ENCODE data around the gene MEIOB. TPM values are rescaled to one million over a fixed set of nuclear protein-coding genes. Genes with fewer than 3 reads are reported as not detected.

MEIOB gene
- total and polyA plus RNA-seq, 10 donors: not detected

DNA sequence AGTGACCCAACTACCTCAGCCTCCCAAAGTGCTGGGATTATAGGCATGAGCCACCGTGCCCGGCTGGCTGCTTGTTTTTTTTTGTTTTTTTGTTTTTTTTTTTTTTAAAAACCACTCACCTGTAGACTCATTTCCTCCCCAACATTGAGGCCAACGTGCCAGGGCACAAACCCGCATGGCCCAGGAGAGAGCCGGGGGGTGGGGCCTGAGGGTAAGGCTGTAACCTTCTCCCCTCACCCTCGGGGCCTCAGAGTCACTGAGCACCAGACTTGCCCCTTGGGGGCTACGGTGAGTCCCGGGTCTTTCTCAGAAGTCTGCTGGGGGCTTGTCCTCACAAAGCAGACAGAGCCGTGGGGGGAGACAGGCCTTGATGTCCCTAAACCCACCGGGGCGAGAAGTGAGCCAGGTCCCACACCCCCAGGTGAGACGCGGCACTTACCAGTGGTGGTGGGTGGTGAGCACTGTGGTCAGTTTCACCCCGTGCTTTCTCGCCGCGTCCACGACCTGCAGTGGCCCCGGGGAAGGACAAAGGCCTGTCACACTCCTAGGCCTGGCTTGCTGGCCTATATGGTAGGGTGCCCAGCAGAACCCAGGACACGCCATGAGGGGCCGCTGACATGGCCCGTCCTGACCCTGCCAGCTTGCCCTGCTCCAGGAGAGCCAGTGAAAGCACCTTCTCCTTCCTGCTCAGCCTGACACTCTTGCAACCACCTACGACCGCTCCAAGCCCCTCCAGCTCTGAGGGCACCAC is 49.9 kb downstream of the MEIOB start:
- Histone ChIP-seq H3K36me3 (peaks cover 0 to 61% (median 52%) of the 10 kb centered on the region in 6 donors), H3K27ac (no peak overlapping the region), H3K4me1 (peaks cover 11 to 40% (median 25%) of the 10 kb centered on the region in 6 donors), H3K9me3 (no peaks in the 10 kb centered on the region), H3K4me3 (no peak overlapping the region), H3K27me3 (replicated peaks in 1 of 7) (no peaks in the 10 kb centered on the region)
- TF ChIP-seq POLR2A (IDR thresholded peaks at IDR 0.05) (no peak), POLR2AphosphoS5 (IDR thresholded peaks at IDR 0.05) (no peak)
- TF ChIP-seq, protein P1, sequence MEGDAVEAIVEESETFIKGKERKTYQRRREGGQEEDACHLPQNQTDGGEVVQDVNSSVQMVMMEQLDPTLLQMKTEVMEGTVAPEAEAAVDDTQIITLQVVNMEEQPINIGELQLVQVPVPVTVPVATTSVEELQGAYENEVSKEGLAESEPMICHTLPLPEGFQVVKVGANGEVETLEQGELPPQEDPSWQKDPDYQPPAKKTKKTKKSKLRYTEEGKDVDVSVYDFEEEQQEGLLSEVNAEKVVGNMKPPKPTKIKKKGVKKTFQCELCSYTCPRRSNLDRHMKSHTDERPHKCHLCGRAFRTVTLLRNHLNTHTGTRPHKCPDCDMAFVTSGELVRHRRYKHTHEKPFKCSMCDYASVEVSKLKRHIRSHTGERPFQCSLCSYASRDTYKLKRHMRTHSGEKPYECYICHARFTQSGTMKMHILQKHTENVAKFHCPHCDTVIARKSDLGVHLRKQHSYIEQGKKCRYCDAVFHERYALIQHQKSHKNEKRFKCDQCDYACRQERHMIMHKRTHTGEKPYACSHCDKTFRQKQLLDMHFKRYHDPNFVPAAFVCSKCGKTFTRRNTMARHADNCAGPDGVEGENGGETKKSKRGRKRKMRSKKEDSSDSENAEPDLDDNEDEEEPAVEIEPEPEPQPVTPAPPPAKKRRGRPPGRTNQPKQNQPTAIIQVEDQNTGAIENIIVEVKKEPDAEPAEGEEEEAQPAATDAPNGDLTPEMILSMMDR (IDR thresholded peaks at IDR 0.05 in 8 of 11, conservative IDR thresholded peaks at IDR 0.05 in 3 of 11): no peak
- DNase-seq: peak; percentile 57
- intact Hi-C loops (cut with DNase I; ENCODE audit: low total_unique reads): no loop called here
- WGBS, 5 donors: 86 to 93% (median 91%) methylated on average over 20 to 24 of the region's 24 CpGs

DNA sequence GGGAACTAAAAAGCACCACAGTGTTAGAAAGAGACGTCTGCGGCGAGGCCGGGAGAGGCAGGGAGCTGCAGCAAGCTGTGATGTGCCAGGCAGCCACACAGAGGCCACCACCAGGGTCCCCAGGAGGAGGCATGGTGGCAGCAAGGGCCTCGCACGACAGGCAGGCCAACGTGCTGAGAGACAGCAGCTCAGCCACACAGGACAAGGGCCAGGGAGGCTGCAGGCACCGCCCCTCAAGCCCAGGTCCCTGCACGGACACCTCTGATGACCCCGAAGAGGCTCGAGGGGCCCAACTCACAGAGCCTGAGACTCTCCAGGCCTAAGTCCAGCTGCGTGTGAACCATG is 51.0 kb downstream of the MEIOB start:
- 92 to 97% (median 95%) methylated on average over 4 to 12 of the region's 12 CpGs for WGBS, 5 donors

DNA sequence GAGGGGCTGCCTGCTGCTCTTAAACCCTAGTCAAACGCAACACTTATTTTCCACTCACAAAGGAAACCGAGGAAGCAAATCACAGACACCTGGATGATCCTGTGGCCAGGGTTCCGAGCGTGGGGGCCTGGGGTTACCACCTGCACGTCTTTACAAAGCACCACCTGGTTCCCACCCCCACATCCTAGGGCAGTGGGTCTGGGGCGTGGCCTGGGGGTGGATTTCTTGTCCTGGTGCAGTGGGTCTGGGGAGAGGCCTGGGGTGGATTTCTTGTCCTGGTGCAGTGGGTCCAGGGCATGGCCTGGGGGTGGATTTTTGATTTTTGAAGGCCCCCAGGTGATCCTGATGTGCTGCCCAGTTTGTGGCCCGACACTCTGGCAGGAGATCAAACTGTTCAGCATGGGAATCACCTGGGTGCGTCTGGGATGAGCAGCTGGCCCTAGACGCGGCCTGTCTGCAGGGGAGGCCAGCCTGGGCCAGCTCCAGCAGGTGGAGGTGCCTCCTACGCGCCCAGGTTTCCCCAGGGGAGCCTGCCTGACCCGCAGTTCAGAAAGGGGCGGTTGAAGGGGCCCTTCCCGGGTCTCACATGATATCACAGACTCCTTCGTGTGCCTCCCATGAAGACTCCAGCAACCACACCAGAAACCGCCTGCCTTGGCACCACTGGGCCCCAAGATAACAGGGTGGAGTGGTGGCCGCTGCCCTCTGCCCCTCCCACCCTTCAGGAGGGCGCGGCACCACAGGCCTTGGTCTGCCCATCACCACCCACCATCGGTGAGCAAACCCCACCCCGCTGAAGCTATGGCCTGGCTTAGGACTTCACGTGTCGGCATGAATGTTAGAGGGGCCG is 51.6 kb downstream of the MEIOB start:
- no peaks in the 10 kb centered on the region for H3K9me3 ChIP-seq
- no peaks in the 10 kb centered on the region for H3K27me3 ChIP-seq (replicated peaks in 1 of 7)
- peaks cover 6 to 33% (median 18%) of the 10 kb centered on the region in 6 donors for H3K4me1 ChIP-seq
- no peak for TF ChIP-seq POLR2A (IDR thresholded peaks at IDR 0.05)
- no peak for TF ChIP-seq POLR2AphosphoS5 (IDR thresholded peaks at IDR 0.05)
- TF ChIP-seq, protein P1 (IDR thresholded peaks at IDR 0.05 in 8 of 11, conservative IDR thresholded peaks at IDR 0.05 in 3 of 11): no peak
- H3K27ac ChIP-seq: no peak overlapping the region
- intact Hi-C loops (cut with DNase I; ENCODE audit: low total_unique reads): no loop called here
- no peak overlapping the region for H3K4me3 ChIP-seq
- peak; percentile 64 for DNase-seq
- WGBS, 5 donors: 91 to 96% (median 94%) methylated on average over 11 to 25 of the region's 25 CpGs
- peaks cover 0 to 78% (median 68%) of the 10 kb centered on the region in 6 donors for H3K36me3 ChIP-seq

More for the DNA sequence above, 51.0 kb downstream of the MEIOB start:
- DNase-seq: no peak
- TF ChIP-seq, protein P1 (IDR thresholded peaks at IDR 0.05 in 8 of 11, conservative IDR thresholded peaks at IDR 0.05 in 3 of 11): no peak
- TF ChIP-seq POLR2A (IDR thresholded peaks at IDR 0.05): no peak
- TF ChIP-seq POLR2AphosphoS5 (IDR thresholded peaks at IDR 0.05): no peak
- Histone ChIP-seq H3K27me3 (replicated peaks in 1 of 7) (no peaks in the 10 kb centered on the region), H3K4me1 (peaks cover 11 to 39% (median 24%) of the 10 kb centered on the region in 6 donors), H3K9me3 (no peaks in the 10 kb centered on the region), H3K4me3 (no peak overlapping the region), H3K27ac (no peak overlapping the region), H3K36me3 (peaks cover 0 to 72% (median 63%) of the 10 kb centered on the region in 6 donors)
- intact Hi-C loops (cut with DNase I; ENCODE audit: low total_unique reads): no loop called here

DNA sequence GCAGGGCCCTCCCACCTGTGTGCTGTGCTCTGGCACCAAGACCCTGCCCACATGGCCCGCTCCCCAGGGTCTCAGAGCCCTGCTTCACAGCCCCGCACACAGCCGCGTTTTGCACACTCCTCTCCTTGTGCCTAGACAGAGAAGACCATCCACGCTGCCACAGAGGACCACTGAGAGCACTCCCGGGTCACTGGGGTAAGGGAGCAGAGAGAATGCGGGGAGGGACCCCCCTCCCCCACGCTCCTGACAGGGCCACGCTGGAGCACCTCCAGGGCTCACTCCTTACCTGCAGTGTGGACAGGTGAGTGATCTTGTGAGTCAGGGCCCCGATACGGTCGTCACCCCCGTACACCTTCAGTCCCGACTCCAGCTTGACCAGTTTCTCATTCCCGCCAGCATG is 52.4 kb downstream of the MEIOB start:
- Histone ChIP-seq H3K27ac (no peak overlapping the region), H3K27me3 (replicated peaks in 1 of 7) (no peaks in the 10 kb centered on the region), H3K36me3 (peaks cover 0 to 85% (median 72%) of the 10 kb centered on the region in 6 donors), H3K4me3 (no peak overlapping the region), H3K9me3 (no peaks in the 10 kb centered on the region), H3K4me1 (peaks cover 1 to 26% (median 11%) of the 10 kb centered on the region in 6 donors)
- intact Hi-C loops (cut with DNase I; ENCODE audit: low total_unique reads): no loop called here
- WGBS, 5 donors: 94 to 97% (median 95%) methylated on average over 15 of the region's 15 CpGs
- TF ChIP-seq POLR2A (IDR thresholded peaks at IDR 0.05) (no peak), POLR2AphosphoS5 (IDR thresholded peaks at IDR 0.05) (peak in 1 of 3 donors; percentile 13)
- DNase-seq: peak; percentile 42
